GM18909 (cell line): ENCODE measurements around the gene CDC23.
"Not testable (repeated sequence)": the region's sequence is repeated elsewhere in the genome, so short reads cannot be mapped to it uniquely, and the experiment has no call there.

Experiments
- ATAC-seq: cut with Tn5 transposase; IDR thresholded peaks from one replicate; pipeline ENCODE4 v1.9.1; 2021; ENCODE audit warnings: mild to moderate bottlenecking; ENCODE audit not compliant: unreplicated experiment, poor library complexity

The CDC23 gene

GRCh38 chr5:138216799-138217198 lies 3.7 kb upstream of the CDC23 start:
- ATAC-seq = no peak

DNA sequence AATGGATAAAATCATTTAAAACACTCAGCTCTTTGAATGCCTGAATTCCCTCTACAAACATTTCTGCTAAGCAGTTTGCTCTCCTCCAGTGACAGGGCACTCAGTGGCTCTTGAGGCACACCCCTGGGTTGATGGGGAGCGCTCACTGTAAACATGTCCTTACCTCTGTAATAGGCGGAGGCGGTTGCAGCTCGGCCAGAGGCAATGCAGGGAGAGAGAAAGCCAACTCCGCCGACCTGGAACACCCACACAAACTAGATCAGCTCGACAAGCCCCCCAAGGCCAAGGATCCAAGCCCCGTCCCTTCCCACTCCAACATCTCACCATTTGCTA lies 329 bp downstream of the CDC23 start:
- peak; percentile 22 for ATAC-seq

- ATAC-seq = no peak
Measured at GRCh38 chr5:138210985-138211384, 2.1 kb downstream of the CDC23 start.

GRCh38 chr5:138193859-138194258 lies 19.3 kb downstream of the CDC23 start:
- ATAC-seq = not testable (repeated sequence)

- no peak for ATAC-seq
Measured at GRCh38 chr5:138192826-138193225, 20.3 kb downstream of the CDC23 start.

DNA sequence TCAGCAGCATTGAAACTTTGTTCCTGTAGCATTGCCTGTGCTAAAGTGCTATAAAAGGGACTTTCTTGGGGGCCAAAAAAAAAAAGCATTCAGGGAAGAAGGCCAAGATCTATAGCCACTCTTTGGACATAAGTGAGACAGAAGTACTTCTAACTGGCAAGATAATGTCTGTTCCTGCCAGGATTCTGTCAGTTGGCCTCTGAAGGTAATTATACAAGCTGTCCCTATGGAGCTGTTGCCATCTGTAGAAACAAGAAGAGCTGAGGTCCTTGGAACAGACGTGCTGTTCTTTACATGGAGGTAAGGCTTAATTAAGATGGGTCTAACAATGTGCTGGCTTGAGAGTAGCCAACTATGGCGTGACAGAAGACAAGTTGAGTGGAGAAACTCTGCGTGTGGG lies 24.5 kb downstream of the CDC23 start:
- ATAC-seq = no peak

DNA sequence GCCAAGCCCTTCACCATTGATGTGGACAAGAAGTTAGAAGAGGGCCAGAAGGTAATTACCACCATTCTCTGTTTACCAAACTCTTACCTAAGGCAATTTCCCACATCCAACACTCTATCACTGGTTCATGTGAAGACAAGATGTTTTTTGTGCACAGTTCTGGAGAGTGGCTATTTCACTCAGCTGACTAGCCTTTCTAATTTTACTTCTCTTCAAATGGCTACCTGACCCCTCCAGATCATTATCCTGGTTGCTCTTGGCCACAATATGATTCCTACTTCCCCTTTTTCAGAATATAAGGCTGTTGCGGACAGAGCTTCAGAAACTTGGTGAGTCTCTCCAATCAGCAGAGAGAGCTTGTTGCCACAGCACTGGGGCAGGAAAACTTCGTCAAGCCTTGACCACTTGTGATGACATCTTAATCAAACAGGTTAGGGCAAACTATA lies 27.1 kb downstream of the CDC23 start:
- no peak for ATAC-seq

DNA sequence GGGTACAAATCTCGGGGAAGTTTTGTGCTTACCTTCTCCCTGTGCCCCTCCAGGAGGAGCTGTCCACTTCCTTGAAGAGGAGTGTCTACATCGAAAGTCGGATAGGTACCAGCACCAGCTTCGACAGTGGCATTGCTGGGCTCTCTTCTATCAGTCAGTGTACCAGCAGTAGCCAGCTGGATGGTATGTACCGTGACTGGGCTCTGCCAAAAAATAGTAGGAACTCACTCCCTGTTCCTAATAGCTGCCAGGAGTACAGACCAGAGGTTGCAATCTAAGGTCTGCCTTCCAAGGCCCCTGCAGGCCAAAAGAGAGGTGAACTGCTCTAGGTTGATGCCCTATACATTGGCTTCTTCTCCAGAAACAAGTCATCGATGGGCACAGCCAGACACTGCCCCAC lies 30.3 kb downstream of the CDC23 start:
- ATAC-seq = no peak

GRCh38 chr5:138180841-138181240 lies 32.3 kb downstream of the CDC23 start:
- ATAC-seq = no peak

GRCh38 chr5:138180183-138180782 lies 32.8 kb downstream of the CDC23 start:
- ATAC-seq = no peak

- ATAC-seq = no peak
Measured at GRCh38 chr5:138179277-138179857, 33.8 kb downstream of the CDC23 start.

DNA sequence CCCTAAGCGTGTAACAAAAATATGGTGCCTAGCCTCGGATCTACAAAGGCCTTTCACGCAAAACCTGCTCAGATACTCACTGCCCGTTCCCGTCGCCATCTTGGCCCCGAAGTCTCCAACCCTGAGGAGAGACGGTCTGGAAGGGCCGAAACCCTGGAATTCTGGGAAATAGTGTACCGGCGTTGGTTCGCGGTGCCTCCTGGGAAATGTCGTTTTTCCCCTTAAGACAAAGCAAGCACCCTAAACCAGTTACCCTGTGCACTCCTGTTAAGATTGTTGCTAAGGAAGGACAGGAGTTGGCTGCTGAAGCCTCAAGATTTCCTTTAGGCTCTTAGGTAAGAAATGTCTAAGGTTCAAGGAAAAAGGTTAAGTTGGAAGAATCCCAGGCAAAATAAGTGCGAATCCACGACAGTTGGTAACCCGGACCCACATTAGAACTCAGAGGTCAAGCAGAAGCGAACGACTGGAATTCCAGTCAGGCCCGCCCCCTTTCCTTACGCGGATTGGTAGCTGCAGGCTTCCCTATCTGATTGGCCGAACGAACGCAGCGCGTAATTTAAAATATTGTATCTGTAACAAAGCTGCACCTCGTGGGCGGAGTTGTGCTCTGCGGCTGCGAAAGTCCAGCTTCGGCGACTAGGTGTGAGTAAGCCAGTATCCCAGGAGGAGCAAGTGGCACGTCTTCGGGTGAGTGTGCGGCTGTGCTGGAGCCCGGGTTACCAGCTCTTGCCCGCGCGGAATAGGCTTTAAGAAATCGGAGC lies 34.4 kb downstream of the CDC23 start, which contains the start of the genes BRD8 and KIF20A:
Gene BRD8, minus strand, starts transcription at position 115 of the 761 bp plus-strand sequence. Its CDS starts 16 bp downstream, at position 99.
Gene KIF20A, plus strand, starts transcription at position 597 of the 761 bp plus-strand sequence. CDS start 569 bp downstream, outside the sequence.
- peak; percentile 86 for ATAC-seq

GRCh38 chr5:138177941-138178515 lies 35.1 kb downstream of the CDC23 start:
- ATAC-seq = no peak

DNA sequence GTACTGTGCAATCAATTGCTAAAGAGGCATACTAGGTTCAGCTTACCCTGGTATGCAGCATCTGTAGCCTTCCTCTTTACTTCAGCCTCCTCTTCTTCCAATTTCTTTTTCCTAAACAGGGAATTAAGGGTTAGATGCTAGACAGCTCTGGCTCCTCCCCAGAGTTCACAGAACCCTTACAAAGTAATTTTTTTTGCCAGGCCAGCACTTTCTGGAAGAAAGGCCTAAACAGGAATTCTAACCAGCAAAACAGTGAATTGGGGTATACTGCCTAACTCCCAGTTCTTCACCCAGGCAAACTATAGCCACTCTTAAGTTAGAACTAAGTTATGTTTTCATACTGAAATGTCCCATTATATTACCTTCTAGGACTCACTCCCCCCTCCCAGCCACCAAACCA lies 42.8 kb downstream of the CDC23 start:
- ATAC-seq = no peak

GRCh38 chr5:138169124-138169523 lies 44.0 kb downstream of the CDC23 start:
- no peak for ATAC-seq

DNA sequence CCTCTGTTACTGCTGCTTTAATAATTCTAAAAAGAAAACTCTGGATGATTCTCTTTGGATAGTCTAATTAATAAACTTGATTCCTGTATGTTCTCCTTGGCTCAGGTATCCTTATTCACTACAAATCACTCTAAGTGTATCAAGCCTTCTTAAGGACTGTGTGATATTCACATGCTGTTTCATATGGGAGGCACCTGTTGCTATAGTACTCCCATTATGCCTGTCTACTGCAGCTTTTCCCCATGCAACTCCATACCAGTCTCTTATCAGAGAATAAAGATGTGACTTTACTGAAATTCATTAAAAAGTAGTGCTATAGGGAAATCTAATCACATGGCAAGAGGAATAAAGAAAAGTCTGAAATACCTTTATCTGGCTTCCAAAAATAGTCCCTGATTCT lies 49.4 kb downstream of the CDC23 start:
- no peak for ATAC-seq

DNA sequence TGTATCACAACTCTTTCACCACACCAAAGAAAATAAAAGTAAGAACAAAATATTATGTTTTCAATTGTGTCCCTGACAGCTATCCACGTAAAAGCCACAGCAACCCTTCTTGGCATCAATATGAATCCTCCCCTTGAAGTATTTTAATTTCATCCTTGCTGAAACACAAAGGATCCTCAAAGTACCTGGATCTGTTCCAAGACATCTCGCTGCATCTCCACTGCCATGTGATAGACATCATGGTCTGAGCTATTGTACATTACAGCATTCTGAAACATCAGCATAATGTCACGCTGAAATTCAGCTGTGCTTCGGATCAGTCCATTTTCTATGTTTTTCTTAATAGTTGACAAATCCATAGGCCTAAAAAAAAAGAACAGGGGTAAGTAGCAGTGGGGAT lies 52.4 kb downstream of the CDC23 start:
- ATAC-seq = no peak

- no peak for ATAC-seq
Measured at GRCh38 chr5:138159666-138160065, 53.5 kb downstream of the CDC23 start.

DNA sequence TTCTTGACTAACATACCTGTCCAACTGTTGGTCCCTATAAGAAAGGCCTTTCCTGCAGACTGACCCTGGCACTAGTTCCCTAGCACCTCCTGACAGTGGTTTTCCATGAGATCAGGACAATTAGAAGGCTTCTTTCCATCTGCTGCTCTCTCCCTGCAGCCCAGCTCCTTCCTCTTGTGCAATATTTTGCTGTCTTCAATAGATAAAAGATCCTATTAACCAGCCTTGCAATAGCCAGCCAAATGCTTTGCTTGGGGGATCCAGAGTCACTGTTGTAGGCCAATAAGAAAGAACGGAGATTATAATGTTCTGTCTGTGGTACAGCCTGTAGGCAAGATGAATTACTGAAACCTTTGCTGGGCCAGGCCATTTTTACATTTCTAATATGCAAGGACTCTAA lies 55.5 kb downstream of the CDC23 start:
- ATAC-seq = no peak

GRCh38 chr5:138155977-138156376 lies 57.1 kb downstream of the CDC23 start:
- ATAC-seq = not testable (repeated sequence)

DNA sequence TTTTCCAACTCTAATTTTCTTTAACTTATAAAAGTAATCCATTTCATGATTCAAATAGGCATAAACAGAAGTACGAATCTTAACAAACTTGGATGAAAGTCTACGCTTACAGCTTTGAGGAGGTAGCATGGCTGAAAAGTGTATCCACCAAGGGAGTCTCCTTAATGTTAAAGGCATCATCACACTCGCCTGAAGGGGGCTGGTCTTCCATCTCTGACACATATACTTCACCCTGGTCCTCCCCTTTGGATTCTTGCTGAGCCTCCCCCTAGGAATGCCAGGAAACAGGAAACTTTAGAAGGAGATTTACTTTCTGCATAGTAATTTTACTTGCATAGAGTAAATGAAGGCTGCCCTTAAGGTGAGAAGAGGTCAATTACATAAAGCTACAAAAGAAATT lies 63.6 kb downstream of the CDC23 start:
- no peak for ATAC-seq
